Lower leg skin (tissue), 3 donors: ENCODE measurements around the gene TMOD4.

Experiments used
- CTCF ChIP-seq, 3 donors: fragments of 450-650 bp; IDR thresholded peaks; one replicate each; pipeline ENCODE4 v1.5.1; 2016; ENCODE audit warnings: antibody characterized with exemption in 3 of 3, mild to moderate bottlenecking in 3 of 3, moderate library complexity in 2 of 3
- POLR2A ChIP-seq, 2 donors: fragments of 450-650 bp; IDR thresholded peaks; one replicate each; pipeline ENCODE4 v1.6.1; 2016 to 2017; ENCODE audit warnings: antibody characterized with exemption in 2 of 2, mild to moderate bottlenecking in 1 of 2, moderate library complexity in 1 of 2

DNA sequence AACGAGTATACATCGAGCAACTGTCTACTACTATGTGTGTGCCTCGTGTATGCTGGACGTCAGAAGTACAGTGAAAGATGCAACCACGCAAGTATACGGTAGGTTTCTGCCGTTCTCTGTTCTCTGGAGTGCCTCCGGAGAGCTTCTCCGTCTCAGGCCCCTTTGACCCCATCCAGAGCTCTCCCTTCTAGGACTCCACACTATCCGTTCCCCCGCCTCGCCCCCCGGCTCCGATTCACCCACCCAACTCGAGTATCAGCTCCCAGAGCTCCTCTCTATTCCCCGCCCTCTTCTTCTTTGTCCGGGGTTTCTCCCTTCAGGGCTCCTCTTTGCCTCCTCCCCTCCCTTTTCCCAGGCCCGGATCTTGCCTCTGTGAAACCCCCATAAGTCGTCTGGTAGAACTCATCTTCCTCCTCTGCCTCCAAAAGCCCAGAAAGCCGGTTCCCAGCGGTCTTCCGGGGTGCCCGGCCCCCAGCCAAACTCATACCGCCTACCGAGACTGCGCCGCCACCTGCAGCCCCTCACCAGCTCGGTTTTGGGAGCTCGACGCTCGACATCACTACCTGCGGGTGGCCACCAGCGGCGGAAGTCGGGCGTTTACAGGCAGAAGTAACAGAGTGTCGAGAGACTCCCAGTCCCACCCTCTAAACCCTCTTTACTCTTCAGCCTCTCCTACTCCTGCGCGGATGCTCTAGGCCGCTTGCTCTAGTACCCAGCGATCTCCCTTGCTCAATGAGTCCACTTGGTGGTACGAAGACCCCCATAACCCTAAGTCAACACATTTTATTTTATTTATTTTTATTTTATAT, 14.1 kb upstream of the TMOD4 start, which contains the start of gene VPS72:
- peak in 1 of 3 donors; percentile 23 for TF ChIP-seq CTCF (IDR thresholded peaks at IDR 0.05)
- no peak for TF ChIP-seq POLR2A (IDR thresholded peaks at IDR 0.05)
